ENCODE results near the gene AFP. TPM values are rescaled to one million over a fixed set of nuclear protein-coding genes. Genes with fewer than 3 reads are reported as not detected.
A peak's percentile ranks its signal among the peaks of the same experiment; 100 is the strongest.

The AFP gene
- total and polyA plus RNA-seq, 2 of the 13 experiments (the other 11 are each of a cell fraction or from before 2014, with no cell fraction given) = 9,434 to 13,105 TPM

- TF ChIP-seq PAXIP1 (CRISPR knock-in tag; conservative IDR thresholded peaks at IDR 0.05) (peak; percentile 50), HMG20A (CRISPR knock-in tag; IDR thresholded peaks at IDR 0.05; ENCODE audit: borderline replicate concordance) (0 out of 2 replicates have a peak, but pooled peaks have one; percentile 19), THRA (CRISPR knock-in tag; IDR thresholded peaks at IDR 0.05; ENCODE audit: borderline replicate concordance) (peak; percentile 58), MIXL1 (CRISPR knock-in tag; IDR thresholded peaks at IDR 0.05) (peak; percentile 85), CEBPG (CRISPR knock-in tag; IDR thresholded peaks at IDR 0.05) (peak; percentile 53; the same call in 1 of the 2 replicates), SAP130 (CRISPR knock-in tag; IDR thresholded peaks at IDR 0.05; ENCODE audit: low read depth) (peak; percentile 39; the same call in 1 of the 2 replicates), NKX3-1 (CRISPR knock-in tag; IDR thresholded peaks at IDR 0.05) (peak; percentile 62; the same call in 1 of the 2 replicates), RFX3 (CRISPR knock-in tag; IDR thresholded peaks at IDR 0.05) (no peak), RXRB (CRISPR knock-in tag; IDR thresholded peaks at IDR 0.05; ENCODE audit: borderline replicate concordance) (peak; percentile 32; the same call in 1 of the 2 replicates), FOXP1 (IDR thresholded peaks at IDR 0.05) (no peak), FOXP1 (CRISPR knock-in tag; IDR thresholded peaks at IDR 0.05) (peak; percentile 56; the same call in 1 of the 2 replicates), FOXP4 (CRISPR knock-in tag; IDR thresholded peaks at IDR 0.05) (peak; percentile 42; the same call in 1 of the 2 replicates), FOXA3 (CRISPR knock-in tag; IDR thresholded peaks at IDR 0.05) (peak; percentile 49), ZNF362 (CRISPR knock-in tag; IDR thresholded peaks at IDR 0.05; ENCODE audit: borderline replicate concordance) (peak; percentile 74; the same call in 1 of the 2 replicates), MED8 (CRISPR knock-in tag; IDR thresholded peaks at IDR 0.05; ENCODE audit: insufficient replicate concordance) (peak; percentile 32), ARID2 (CRISPR knock-in tag; IDR thresholded peaks at IDR 0.05; ENCODE audit: borderline replicate concordance) (no peak), ZNF776 (CRISPR knock-in tag; IDR thresholded peaks at IDR 0.05) (no peak), NR2F2 (IDR thresholded peaks at IDR 0.05; ENCODE audit: borderline replicate concordance, low read depth) (peak; percentile 32; the same call in 1 of the 2 replicates), CREM (IDR thresholded peaks at IDR 0.05) (peak; percentile 31; the same call in 1 of the 2 replicates), CREM (CRISPR knock-in tag; IDR thresholded peaks at IDR 0.05) (no peak), BCL6 (CRISPR knock-in tag; IDR thresholded peaks at IDR 0.05) (peak; percentile 57; the same call in 1 of the 2 replicates), SIN3A (IDR thresholded peaks at IDR 0.05; ENCODE audit: borderline replicate concordance, low read depth, low read length) (peak; percentile 49; the same call in 1 of the 2 replicates), MAFG (CRISPR knock-in tag; IDR thresholded peaks at IDR 0.05) (no peak), TAF15 (IDR thresholded peaks at IDR 0.05; ENCODE audit: low read depth, low read length, poor library complexity, severe bottlenecking) (no peak)
Observed at GRCh38 chr4:73435984-73436383, at the start of gene AFP (continued).
